Smooth muscle cell of the umbilical artery (primary cell): ENCODE data around the gene NRDC. TPM values are rescaled to one million over a fixed set of nuclear protein-coding genes. Genes with fewer than 3 reads are reported as not detected.

ENCODE experiments used
- total RNA-seq: library from RNA; depleted of rRNA; stranded (reverse); fragments of >200 nt; gene quantifications from 2 replicates; pipeline ENCODE4 v1.2.3, GENCODE V29; 2014

The NRDC gene
- total RNA-seq, result 104 and 129 TPM in 2 replicates

GRCh38 chr1:51878616-51879336 is at the start of gene NRDC:
TSS of gene NRDC (minus strand) at chr1:51878727. CDS start at chr1:51878615, 112 bp downstream.

Other genes starting within 250 kb of the NRDC start
- 5.3 and 31.8 TPM in 2 replicates for gene RAB3B, start 112.0 kb upstream of the NRDC start, total RNA-seq
- 11.0 and 11.9 TPM in 2 replicates for gene KTI12, start 155.1 kb upstream of the NRDC start, total RNA-seq
- gene TXNDC12, start 176.5 kb upstream of the NRDC start, total RNA-seq, result 30.6 and 63.2 TPM in 2 replicates
- 45.4 and 80.5 TPM in 2 replicates for gene BTF3L4, start 177.6 kb upstream of the NRDC start, total RNA-seq